GM12891 (cell line): Measurements from ENCODE around the gene OPCML.

Experiments
- DNase-seq: peaks from one replicate; pipeline ENCODE4 v3.0.0; 2011; ENCODE audit warnings: low spot score; ENCODE audit not compliant: insufficient read length
- FAIRE-seq: peaks from 2 replicates; lab custom pipeline; 2011; peaks lifted over from hg19 to GRCh38; lab: Jason Lieb, UNC
- PAX5 ChIP-seq: IDR thresholded peaks from 2 replicates; pipeline ENCODE4 v1.6.1; 2011; ENCODE audit warnings: low read length, moderate library complexity, mild to moderate bottlenecking; ENCODE audit not compliant: insufficient read depth, severe bottlenecking
- POLR2A ChIP-seq: IDR thresholded peaks from 2 replicates; pipeline ENCODE4 v1.6.1; 2011; ENCODE audit warnings: low read depth, low read length, control low read depth
- POLR2AphosphoS5 ChIP-seq: IDR thresholded peaks from 2 replicates; pipeline ENCODE4 v1.6.1; 2011; ENCODE audit warnings: low read depth, low read length, control low read depth
- POU2F2 ChIP-seq: IDR thresholded peaks from 2 replicates; pipeline ENCODE4 v1.6.1; 2011; ENCODE audit warnings: low read depth, mild to moderate bottlenecking, control low read depth, low read length, moderate library complexity
- SPI1 ChIP-seq: IDR thresholded peaks from 2 replicates; pipeline ENCODE4 v1.6.1; 2011; ENCODE audit warnings: low read depth, low read length, control low read depth
- TAF1 ChIP-seq: IDR thresholded peaks from 2 replicates; pipeline ENCODE4 v1.6.1; 2011; ENCODE audit warnings: low read depth, low read length, control low read depth

Gene OPCML

DNA sequence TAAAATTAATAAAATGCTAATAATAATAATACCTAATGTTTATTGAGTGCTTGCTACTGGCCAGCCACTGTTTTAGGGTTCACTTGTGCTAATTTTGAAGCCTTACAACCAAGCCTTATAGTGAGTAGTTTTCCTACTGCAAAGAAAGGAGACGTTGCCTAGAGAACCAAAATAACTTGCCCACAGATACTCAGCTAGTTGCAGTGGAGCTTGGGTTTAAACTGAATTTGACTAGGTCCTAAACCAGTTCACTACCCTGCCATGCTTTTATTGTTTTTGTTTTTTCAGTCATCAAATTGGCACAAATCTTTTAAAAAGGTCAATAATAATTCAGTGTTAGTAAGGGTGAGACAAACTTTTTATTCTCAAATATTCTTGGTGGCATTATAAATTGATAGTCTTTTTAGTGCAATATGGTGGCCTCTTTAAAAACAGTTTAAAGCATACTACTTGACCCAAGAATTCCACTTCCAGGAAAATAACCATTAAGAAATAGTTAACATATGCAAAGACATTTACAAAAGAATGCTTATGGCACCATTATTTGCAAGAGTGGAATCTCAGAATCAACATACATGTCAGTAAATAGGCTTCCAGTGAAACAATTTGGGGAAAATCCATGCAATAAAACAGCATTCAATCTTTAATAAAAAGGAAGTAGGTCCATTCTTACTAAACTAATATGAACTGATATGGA lies 90.2 kb downstream of the OPCML start:
- TF ChIP-seq TAF1 (no peak), POLR2AphosphoS5 (no peak), PAX5 (no peak), POU2F2 (no peak), POLR2A (no peak), SPI1 (no peak)
- DNase-seq (no peak), FAIRE-seq (no peak)

DNA sequence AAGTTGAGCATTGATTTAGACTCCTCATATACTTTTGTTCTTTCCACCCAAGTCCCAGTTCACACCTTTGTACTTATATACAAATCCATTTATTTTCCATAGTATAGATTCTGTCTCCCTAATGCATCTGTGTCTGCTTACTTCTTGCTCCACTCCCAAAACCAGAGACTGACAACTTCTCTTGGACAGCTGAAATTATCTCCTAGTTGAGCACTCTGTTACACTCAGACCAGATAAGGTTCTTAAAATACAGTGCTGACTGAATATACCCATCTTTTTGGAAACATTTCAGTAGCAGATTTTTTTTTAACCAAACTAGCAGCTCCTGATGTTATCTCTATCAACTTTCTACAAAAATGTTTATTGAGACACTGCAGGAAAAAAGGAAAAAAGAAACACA lies 106.3 kb downstream of the OPCML start:
- DNase-seq (no peak), FAIRE-seq (no peak)

DNA sequence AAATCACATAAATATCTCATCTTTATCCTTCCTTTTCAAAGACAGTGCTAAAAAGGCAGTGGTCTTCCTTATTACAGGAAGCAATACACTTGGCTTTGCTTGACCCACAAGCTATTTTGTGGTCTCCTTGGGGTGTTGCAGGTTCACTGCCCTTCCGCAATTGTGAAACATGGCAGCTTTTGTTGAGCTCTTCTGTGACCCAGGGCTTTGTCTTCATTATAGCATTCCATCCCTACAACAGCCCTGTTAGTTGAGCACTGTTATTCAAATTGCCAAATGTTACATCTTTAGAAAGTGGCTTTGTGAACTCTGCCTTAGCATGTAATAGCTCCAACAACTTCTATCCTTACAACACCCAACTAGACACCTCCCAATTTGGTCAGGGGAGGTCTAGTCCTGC lies 107.1 kb downstream of the OPCML start:
- TF ChIP-seq PAX5: no peak
- no peak for TF ChIP-seq POLR2AphosphoS5
- no peak for TF ChIP-seq POLR2A
- TF ChIP-seq TAF1: no peak
- TF ChIP-seq SPI1: no peak
- no peak for TF ChIP-seq POU2F2
- no peak for FAIRE-seq

More for the DNA sequence above, 106.3 kb downstream of the OPCML start:
- TF ChIP-seq TAF1 (no peak), POU2F2 (no peak), SPI1 (no peak)

GRCh38 chr11:133418218-133418617 lies 114.1 kb downstream of the OPCML start:
- FAIRE-seq (no peak), DNase-seq (no peak)

More for the DNA sequence above, 107.1 kb downstream of the OPCML start:
- no peak for DNase-seq

DNA sequence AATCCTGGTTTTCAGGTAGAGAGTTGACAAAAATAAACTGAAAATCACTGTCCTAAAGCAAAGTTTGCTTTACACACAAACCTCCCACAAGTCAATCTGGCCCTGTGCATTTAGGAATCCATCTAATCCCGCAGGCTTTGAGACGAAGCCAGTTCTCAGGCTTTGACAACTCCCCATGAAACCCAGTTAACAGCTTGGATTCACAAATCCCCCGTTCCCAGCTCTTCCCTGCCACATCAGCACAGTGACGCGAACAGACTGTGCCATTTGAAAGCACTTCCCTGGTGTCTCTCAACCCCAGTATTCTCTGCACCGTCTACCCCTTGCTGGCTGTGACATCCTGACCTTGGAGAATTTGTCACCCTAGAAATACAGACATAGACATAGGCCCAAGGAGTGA lies 117.8 kb downstream of the OPCML start:
- no peak for FAIRE-seq
- no peak for DNase-seq
- TF ChIP-seq POLR2AphosphoS5 (no peak), SPI1 (no peak), PAX5 (no peak), POLR2A (no peak), TAF1 (no peak), POU2F2 (no peak)

More at GRCh38 chr11:133418218-133418617, 114.1 kb downstream of the OPCML start:
- TF ChIP-seq POLR2AphosphoS5 (no peak), POU2F2 (no peak), TAF1 (no peak), POLR2A (no peak), PAX5 (no peak), SPI1 (no peak)

DNA sequence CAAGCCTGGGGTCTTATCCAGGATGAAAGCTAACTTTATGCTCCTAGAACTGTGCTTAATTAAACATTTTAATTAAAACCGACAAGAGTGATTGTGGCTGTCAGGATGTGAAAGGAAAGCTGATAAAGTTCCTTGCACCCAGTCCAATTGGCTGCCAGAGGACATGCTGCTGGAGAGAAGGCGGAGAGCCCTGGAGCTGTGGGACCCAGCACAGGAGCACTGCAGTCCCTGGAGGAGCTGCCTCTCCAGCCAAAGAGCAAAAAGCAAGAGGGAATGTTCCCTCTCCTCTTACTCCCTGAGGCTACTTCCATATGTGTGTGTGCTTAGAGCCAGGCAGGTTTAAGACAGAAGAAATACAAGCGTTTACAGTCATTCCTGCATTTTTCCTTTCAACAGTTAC lies 118.6 kb downstream of the OPCML start:
- FAIRE-seq (no peak), DNase-seq (no peak)
- TF ChIP-seq POU2F2 (no peak), PAX5 (no peak), TAF1 (no peak), POLR2A (no peak), POLR2AphosphoS5 (no peak), SPI1 (no peak)

DNA sequence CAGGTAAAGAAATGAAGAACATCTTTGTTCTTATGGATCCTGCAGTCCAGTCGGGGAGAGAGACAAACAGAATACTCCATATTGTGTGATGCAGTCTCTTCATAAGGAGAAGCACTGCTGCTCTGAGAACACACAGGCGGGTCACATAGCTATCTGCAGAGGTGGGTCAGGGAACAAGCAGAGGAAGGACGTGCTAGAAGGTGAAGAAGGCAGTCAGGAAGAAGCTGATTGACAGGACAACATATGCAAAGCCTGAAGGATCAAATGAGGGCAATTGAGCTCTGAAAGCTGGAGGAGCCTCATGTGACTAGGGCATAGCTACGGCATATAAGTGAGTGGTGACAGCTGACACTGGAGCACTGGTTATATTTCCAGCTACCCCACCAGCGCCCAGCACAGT lies 122.5 kb downstream of the OPCML start:
- DNase-seq (no peak), FAIRE-seq (no peak)
- no peak for TF ChIP-seq SPI1

- TF ChIP-seq SPI1 (no peak), PAX5 (no peak), POLR2A (no peak), TAF1 (no peak), POLR2AphosphoS5 (no peak), POU2F2 (no peak)
- DNase-seq: no peak
These were observed 123.4 kb downstream of the OPCML start for GRCh38 chr11:133408936-133409335.

DNA sequence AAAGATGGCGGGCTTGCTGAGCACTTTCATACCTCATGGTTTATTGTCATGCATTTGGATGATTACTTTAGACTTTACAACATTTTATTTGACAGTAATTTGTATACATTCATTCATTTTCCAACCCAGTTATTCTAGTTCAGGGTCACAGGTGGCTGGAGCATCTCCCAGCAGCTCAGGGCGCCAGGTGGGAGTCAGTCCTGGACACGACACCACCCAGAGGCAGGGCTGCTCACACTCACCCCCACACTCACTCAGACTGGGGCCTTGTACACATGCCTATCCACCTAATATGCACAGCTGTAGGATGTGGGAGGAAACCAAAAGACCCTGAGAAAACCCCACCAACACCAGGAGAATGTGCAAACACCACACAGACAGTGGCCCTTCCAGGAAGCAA lies 123.9 kb downstream of the OPCML start:
- no peak for FAIRE-seq
- DNase-seq: no peak
- TF ChIP-seq TAF1: no peak
- TF ChIP-seq SPI1: no peak
- no peak for TF ChIP-seq POLR2A
- no peak for TF ChIP-seq POU2F2
- no peak for TF ChIP-seq POLR2AphosphoS5
- no peak for TF ChIP-seq PAX5

More at GRCh38 chr11:133408936-133409335, 123.4 kb downstream of the OPCML start:
- FAIRE-seq: no peak

DNA sequence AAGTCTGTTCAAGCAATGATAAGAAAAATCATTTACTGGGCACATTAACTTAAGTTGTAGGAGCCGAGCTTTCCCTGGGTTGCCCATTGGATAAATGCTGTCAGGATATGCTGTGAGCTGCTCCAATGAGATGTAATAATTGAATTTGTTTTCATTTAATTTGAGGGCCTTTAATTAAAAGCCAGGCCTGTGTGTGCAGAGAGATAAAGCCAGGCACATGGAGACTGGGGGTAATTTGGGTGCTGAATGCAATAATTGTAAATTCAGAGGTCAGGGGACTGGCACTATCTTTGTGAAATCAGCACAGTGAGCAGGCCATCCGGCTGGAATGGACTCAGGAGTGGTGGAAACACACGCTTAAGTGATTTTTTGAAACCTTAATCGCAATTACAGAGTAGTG lies 125.8 kb downstream of the OPCML start:
- no peak for DNase-seq
- no peak for FAIRE-seq

More for the DNA sequence above, 125.8 kb downstream of the OPCML start:
- TF ChIP-seq PAX5 (no peak), POU2F2 (no peak), SPI1 (no peak), POLR2AphosphoS5 (no peak), POLR2A (no peak), TAF1 (no peak)
